ENCODE results near the gene CAPN7.

CAPN7 gene

DNA sequence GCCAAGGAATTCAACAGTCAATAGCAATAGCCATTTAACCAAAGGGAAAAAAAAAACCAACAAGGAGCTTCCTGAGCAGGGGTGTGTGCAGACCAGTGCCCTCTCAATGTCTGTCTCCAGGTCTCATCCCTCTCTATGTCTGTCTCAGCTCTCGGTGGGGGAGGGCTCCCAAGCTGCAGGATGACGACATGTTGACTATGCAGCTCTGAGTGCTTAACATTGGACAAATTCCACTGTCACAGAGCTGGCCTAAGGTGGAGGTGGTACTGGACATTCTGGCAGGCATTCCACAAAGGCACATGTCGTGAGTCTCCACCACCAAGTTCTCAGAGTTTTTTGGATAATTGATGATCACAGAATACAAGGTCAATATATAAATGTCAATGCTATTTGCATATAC, 2.0 kb upstream of the CAPN7 start:
- DNase-seq = no peak

- no peak for DNase-seq
Observed at GRCh38 chr3:15205482-15205933, 538 bp upstream of the CAPN7 start.

GRCh38 chr3:15206662-15207576, 873 bp downstream of the CAPN7 start:
- no peak for DNase-seq

DNA sequence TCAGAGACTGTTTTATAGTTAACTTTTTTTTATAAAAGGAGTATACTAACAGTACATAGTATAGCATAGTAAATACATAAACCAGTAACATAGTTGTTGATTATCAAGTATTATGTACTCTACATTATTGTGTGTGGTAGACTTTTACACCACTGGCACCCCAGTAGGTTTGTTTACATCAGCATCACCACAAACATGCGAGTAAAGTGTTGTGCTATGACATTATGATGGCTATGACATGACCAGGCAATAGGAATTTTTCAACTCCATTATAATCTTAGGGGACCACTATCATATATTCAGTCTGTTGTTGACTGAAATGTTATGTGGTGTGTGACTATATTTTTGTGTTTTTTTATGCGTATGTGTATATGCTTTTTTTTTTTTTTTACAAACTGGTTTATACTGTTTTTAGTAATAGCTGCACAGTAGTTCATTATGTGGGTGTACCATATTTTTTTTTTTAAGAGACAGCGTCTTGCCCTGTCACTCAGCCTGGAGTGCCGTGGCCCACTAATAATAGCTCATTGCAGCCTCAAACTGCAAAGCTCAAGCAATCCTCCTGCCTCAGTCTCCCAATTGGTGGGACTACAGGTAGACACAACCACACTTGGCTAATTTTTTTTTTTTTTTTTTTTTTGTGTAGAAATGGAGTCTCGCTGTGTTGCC, 1.9 kb downstream of the CAPN7 start:
- DNase-seq = no peak

- DNase-seq = no peak
Observed at GRCh38 chr3:15211937-15212336, 5.9 kb downstream of the CAPN7 start.

- no peak for DNase-seq
Observed at GRCh38 chr3:15214758-15215157, 8.7 kb downstream of the CAPN7 start.

GRCh38 chr3:15215996-15216395, 9.9 kb downstream of the CAPN7 start:
- DNase-seq = no peak

GRCh38 chr3:15216501-15216900, 10.5 kb downstream of the CAPN7 start:
- no peak for DNase-seq

DNA sequence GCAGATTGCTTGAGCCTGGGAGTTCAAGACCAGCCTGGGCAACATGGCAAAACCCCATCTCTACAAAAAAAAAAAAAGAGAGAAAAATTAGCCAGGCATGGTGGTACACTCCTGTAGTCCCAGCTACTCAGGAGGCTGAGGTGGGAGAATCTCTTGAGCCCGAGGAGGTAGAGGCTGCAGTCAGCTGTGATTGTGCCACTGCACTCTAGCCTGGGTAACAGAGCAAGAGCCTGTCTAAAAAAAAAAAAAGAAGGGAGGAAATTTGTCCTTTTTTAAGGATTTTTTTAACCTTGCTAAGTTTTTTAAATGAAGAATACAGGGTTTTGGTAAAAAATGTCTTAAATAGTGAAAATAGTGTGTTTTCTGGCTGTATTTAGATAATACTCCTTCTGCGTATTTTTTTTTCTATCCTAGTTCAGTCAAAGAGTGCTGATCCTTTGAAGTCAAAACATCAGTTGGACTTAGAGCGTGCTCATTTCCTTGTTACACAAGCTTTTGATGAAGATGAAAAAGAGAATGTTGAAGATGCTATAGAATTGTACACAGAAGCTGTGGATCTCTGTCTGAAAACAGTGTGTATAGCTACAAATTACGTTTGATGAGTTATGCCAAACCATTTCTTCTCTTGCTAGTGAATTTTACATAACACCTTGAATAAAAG, 11.1 kb downstream of the CAPN7 start:
- no peak for DNase-seq

DNA sequence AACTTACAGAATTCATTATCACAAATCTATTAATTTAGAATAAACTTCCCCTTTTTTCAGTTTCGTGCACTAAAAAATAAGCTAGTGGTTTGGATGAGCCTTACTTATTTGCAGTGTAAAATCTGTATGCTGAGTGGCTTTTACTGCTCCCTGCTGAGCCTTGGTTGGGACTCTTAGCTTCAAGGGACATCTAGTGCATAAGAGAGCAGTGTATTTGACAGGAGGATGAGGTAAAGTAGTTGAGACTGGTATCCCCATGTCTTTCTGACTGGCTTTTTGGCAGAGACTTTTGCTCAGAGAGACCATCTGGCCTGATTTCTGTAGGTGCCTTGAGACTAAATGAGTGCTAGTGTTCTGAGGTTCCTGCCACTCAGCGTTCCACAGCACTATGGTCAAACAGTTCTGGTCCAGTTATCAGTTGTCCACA, 11.8 kb downstream of the CAPN7 start:
- DNase-seq = no peak

DNA sequence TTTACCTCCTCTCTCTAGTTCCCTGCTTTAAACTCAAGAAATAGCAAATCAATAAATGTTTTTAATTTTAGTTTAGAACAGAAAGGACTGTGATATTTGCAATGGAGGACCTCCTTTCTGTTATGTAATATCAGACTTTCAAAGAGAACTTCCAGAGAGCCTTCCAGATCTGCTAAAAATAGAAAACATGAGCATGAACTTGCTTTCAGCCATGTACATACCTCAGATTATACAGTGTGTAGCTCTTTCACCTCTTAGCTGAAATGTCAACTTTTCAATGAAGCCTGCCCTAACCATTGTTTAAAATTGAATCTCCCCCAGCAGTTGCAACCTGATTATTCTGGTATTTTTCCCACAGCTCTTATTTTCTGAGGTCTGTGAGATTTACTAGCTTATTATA, 12.6 kb downstream of the CAPN7 start:
- DNase-seq = no peak

DNA sequence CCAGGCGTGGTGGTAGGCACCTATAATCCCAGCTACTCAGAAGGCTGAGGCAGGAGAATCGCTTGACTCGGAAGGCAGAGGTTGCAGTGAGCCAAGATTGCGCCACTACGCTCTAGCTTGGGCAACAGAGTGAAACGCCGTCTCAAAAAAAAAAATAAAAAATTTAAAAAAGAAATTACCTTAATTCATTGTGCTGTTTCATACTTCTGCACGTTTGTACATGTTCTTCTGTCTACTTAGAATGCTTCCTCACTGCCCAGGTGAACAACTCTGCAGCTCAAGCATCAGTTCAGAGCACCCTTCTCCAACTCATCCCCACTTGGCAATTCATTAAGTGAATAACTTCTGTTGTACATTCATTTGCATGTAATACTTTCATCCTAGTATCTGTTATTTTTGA, 14.0 kb downstream of the CAPN7 start:
- DNase-seq = no peak

DNA sequence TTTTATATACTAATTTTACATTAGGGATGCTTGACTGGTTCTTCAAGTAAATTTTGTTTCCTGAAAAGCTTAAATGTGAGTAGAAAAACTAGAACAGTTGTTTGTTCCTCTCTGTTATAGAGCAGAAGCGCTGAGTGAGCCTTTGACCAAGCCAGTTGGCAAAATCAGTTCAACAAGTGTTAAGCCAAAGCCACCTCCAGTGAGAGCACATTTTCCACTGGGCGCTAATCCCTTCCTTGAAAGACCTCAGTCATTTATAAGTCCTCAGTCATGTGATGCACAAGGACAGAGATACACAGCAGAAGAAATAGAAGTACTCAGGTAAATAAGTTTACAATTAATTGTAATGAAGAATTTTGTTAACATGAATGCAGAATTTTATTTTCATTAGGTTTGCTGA, 14.6 kb downstream of the CAPN7 start:
- no peak for DNase-seq

DNA sequence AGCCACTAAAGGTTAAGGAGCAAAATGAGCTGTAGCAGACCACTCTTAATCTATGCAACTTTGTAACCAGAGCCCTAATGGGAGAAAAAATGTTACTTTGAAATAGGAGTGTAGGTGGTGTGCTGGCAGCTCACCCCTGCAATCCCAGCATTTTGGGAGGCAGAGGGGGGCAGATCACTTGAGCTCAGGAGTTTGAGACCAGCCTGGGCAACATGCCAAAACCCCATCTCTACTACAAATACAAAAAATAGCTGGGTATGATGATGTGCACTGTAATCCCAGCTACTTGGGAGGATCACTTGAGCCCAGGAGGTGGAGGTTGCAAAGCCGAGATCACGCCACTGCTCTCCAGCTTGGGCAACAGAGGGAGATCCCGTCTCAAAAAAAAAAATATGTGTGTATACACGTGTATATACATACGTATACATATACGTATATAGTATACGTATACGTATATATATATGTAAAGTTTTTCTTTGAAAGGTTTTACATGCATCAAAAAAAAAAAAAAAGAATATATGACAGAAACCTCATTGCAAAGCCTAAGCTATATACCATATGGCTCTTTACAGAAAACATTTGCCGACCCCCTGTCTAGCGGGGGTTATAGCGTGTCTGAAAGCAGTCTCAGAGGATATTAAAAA, 15.7 kb downstream of the CAPN7 start:
- no peak for DNase-seq

DNA sequence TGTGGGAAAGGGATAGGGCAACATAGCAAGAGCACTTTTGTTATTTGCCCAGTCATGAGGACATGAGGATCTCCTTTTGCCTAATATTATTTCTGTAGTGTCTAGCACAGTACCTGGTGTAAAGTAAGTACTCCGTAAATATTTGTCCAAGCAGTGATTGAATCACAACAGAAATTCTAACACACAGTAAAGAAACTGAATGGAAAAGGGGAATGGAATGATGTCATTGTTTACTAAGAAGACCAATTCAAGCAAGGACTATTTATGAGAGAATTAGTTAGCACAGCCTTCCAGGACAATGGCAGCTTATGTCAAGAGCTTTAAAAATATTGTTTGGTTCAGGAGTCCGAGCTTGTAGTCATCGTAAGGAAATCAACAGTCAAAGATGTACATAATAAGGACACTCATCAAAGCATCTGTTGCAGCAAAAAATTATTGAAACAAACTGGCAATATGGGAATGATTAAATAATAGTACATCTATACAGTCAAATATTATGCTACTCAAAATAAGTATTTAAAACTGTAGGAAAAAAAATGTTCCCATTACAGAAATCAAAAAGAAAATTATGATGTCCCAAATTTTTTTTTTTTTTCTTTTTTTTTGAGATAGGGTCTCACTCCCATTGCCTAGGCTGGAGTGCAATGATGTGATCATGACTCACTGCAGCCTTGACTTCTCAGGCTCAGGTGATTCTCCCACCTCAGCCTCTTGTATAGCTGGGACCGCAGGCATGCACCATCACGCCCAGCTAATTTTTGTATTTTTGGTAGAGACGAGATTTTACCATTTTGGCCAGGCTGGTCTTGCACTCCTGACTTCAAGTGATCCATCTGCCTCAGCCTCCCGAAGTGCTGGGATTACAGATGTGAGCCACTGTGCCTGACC, 17.9 kb downstream of the CAPN7 start:
- no peak for DNase-seq

GRCh38 chr3:15228147-15228546, 22.1 kb downstream of the CAPN7 start:
- no peak for DNase-seq

GRCh38 chr3:15229262-15229661, 23.2 kb downstream of the CAPN7 start:
- DNase-seq = no peak

DNA sequence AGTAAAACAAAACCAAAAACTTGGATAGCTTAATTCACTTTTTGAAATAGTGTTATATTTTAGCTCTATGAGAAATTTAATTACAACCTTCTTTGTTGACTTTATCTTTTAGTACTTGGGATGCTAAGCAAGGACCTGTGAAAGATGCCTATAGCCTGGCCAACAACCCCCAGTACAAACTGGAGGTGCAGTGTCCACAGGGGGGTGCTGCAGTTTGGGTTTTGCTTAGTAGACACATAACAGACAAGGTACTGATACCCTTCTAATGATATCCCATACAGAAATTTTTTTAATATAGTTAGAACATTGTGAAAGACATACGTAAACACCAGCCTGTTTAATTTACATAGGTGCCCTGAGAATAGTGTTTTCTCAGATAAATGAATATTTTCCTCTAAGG, 35.3 kb downstream of the CAPN7 start:
- DNase-seq = no peak

DNA sequence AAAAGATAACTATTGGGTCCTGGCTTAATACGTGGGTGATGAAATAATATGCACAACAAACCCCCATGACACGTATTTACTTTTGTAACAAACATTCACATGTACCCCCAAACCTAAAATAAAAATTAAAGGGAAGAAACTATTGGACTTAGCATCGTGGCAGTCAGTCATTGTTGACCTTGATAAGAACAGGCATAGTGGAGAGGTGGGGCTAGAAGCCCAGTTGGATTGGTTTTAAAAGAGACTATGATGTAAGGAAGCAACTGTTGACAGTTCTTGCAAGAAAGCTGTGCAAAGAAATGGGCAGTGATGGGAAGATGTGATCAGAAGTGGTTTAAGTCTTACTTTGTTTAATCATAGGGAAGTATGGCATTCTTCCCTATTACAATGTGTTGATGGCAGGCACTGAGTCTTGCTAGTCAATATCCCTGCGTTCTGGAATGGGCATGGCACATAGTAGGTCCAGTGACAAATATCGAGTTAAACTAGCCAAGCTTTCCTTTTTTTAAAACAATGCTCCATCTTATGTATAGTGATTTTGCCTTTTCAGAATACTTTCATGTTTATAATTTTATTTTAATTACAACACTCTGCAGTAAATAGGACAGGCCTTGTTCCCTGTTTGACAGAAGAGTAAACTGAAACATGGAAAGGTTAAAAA, 37.9 kb downstream of the CAPN7 start:
- DNase-seq = no peak

GRCh38 chr3:15246186-15246585, 40.1 kb downstream of the CAPN7 start:
- no peak for DNase-seq

DNA sequence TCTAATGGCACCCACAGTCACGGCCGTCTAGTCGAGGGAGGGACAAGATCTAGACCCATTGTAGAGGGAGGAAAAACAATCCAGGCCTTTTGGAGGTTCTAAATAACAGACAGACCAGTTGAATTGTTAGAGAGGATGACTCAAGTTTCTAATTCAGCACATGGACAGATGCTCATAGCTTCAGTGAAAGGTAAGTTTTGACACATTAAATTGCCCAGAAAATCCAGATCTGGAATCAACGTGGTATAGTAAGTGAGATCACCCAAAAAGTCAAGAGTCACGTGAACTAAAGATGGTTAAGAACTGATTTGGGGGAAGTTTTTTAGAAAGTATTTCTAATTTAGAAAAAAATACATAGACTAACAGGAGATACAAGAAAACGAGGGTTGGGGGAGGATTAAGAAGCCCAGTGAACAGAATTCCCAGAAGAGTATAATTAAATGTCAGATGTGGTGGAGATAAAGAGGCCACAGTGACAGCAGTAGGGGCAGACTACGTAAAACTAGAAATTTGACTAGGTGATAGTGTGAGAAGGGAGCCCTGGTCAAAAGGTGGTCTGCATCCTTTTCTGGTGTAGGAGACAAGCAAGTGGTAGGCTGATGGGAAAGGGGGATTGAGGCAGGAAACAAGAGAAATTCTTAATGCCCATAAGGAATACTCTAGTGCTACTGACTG, 47.1 kb downstream of the CAPN7 start:
- DNase-seq = no peak

All from DMS79 treated with DMSO at 0.1 percent for 48 hours (cell line).